PC-3 (cell line): Measurements from ENCODE around the gene SLC6A16.

Experiments used
- CTCF ChIP-seq: fragments of 300-600 bp; sonication (generic); conservative IDR thresholded peaks from 2 replicates; pipeline ENCODE4 v1.5.1; 2017; ENCODE audit warnings: antibody characterized with exemption, low read depth, mild to moderate bottlenecking, low read length
- EZH2 ChIP-seq: fragments of 300-600 bp; sonication (generic); IDR thresholded peaks from one replicate; pipeline ENCODE4 v1.6.1; 2017; ENCODE audit warnings: antibody characterized with exemption, mild to moderate bottlenecking, low read length; ENCODE audit not compliant: unreplicated experiment
- EZH2phosphoT487 ChIP-seq: fragments of 300-600 bp; sonication (generic); IDR thresholded peaks from 2 replicates; pipeline ENCODE4 v1.6.1; 2018; ENCODE audit warnings: mild to moderate bottlenecking, antibody characterized with exemption, low read length, borderline replicate concordance

DNA sequence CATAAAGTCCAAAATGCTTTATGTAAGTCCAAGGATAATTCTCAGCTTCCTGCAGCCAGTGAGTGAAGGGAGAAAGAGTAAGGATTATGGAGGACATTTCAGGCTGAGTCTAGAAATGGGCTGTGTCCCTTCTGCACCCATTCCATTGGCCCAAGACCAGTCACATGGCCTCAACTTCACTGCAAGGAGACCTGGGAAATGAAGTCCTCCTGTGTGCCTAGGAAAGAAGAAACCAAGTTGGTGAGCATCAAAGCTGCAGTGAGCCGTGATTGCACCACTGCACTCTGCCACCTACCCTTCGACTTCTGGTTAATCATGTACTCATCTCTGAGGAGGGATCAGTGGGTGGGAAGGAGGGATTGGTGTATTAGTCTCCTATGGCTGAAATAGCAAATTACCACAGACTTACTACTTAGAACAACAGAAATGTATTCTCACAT is 6.6 kb upstream of the SLC6A16 start:
- TF ChIP-seq CTCF, result no peak
- TF ChIP-seq EZH2, result no peak
- TF ChIP-seq EZH2phosphoT487, result no peak
